DMS153 treated with DMSO at 0.1 percent for 48 hours (cell line): ENCODE results near the gene KLHL21.
"Not testable (repeated sequence)": the region's sequence is repeated elsewhere in the genome, so short reads cannot be mapped to it uniquely, and the experiment has no call there.

Experiments
- DNase-seq: peaks from one replicate; lab custom pipeline; 2025; ENCODE audit not compliant: unreplicated experiment; lab: John Stamatoyannopoulos, UW

KLHL21 gene

GRCh38 chr1:6585081-6585722 lies 17.5 kb downstream of the KLHL21 start:
- DNase-seq: no peak

- no peak for DNase-seq
These were observed 18.3 kb downstream of the KLHL21 start for GRCh38 chr1:6584126-6585080.

- no peak for DNase-seq
These were observed 20.3 kb downstream of the KLHL21 start for GRCh38 chr1:6582370-6582769.

GRCh38 chr1:6581561-6582305 lies 20.9 kb downstream of the KLHL21 start:
- DNase-seq: no peak

- DNase-seq: no peak
These were observed 21.9 kb downstream of the KLHL21 start for GRCh38 chr1:6580593-6581409.

GRCh38 chr1:6580119-6580592 lies 22.5 kb downstream of the KLHL21 start:
- no peak for DNase-seq

GRCh38 chr1:6579374-6580118 lies 23.1 kb downstream of the KLHL21 start, which contains the start of gene ZBTB48:
ZBTB48 (plus strand) TSS chr1:6579994; CDS start chr1:6580610, 616 bp downstream.
- peak; percentile 91 for DNase-seq

- no peak for DNase-seq
These were observed 23.9 kb downstream of the KLHL21 start for GRCh38 chr1:6578624-6579373.

GRCh38 chr1:6577831-6578525 lies 24.7 kb downstream of the KLHL21 start:
- no peak for DNase-seq

- DNase-seq: no peak
These were observed 27.9 kb downstream of the KLHL21 start for GRCh38 chr1:6574818-6575217.

- DNase-seq: no peak
These were observed 28.5 kb downstream of the KLHL21 start for GRCh38 chr1:6574025-6574620.

- no peak for DNase-seq
These were observed 29.9 kb downstream of the KLHL21 start for GRCh38 chr1:6572653-6573383.

GRCh38 chr1:6570987-6571386 lies 31.7 kb downstream of the KLHL21 start:
- DNase-seq: no peak

GRCh38 chr1:6570100-6570499 lies 32.6 kb downstream of the KLHL21 start:
- DNase-seq: no peak

- DNase-seq: no peak
These were observed 33.6 kb downstream of the KLHL21 start for GRCh38 chr1:6569033-6569432.

GRCh38 chr1:6560267-6560666 lies 42.4 kb downstream of the KLHL21 start:
- DNase-seq: no peak

GRCh38 chr1:6559161-6559560 lies 43.5 kb downstream of the KLHL21 start:
- not testable (repeated sequence) for DNase-seq
